Mesodermal cell (in vitro differentiated cells): ENCODE measurements around the gene ATRN.

Experiments
- H3K27ac ChIP-seq: 2 replicates; pipeline ENCODE4 v1.7.0; 2013; ENCODE audit warnings: mild to moderate bottlenecking, low read depth, low read length, moderate library complexity; ENCODE audit not compliant: severe bottlenecking
- H3K36me3 ChIP-seq: 2 replicates; pipeline ENCODE4 v1.7.1; 2013; ENCODE audit warnings: mild to moderate bottlenecking, low read length, moderate library complexity; ENCODE audit not compliant: control insufficient read depth, insufficient read depth
- H3K4me1 ChIP-seq: one replicate; pipeline ENCODE4 v1.7.1; 2013; ENCODE audit warnings: mild to moderate bottlenecking, low read length; ENCODE audit not compliant: insufficient read depth, control insufficient read depth, poor library complexity, severe bottlenecking
- H3K4me3 ChIP-seq: 2 replicates; pipeline ENCODE4 v1.7.0; 2013; ENCODE audit warnings: low read length, control low read depth, mild to moderate bottlenecking; ENCODE audit not compliant: insufficient read depth, poor library complexity, severe bottlenecking; ENCODE audit errors: extremely low read depth
- H3K9me3 ChIP-seq: 2 replicates; pipeline ENCODE4 v1.7.1; 2013; ENCODE audit warnings: mild to moderate bottlenecking, low read length, moderate library complexity; ENCODE audit not compliant: control insufficient read depth
- WGBS, 2 experiments: methylation state at CpG; one replicate each; pipeline ENCODE4 v1.1.5; 2013; ENCODE audit warnings: missing lambda C conversion rate in 2 of 2; ENCODE audit not compliant: insufficient coverage in 2 of 2; 5-methylcytosine and 5-hydroxymethylcytosine counted together

Gene ATRN

DNA sequence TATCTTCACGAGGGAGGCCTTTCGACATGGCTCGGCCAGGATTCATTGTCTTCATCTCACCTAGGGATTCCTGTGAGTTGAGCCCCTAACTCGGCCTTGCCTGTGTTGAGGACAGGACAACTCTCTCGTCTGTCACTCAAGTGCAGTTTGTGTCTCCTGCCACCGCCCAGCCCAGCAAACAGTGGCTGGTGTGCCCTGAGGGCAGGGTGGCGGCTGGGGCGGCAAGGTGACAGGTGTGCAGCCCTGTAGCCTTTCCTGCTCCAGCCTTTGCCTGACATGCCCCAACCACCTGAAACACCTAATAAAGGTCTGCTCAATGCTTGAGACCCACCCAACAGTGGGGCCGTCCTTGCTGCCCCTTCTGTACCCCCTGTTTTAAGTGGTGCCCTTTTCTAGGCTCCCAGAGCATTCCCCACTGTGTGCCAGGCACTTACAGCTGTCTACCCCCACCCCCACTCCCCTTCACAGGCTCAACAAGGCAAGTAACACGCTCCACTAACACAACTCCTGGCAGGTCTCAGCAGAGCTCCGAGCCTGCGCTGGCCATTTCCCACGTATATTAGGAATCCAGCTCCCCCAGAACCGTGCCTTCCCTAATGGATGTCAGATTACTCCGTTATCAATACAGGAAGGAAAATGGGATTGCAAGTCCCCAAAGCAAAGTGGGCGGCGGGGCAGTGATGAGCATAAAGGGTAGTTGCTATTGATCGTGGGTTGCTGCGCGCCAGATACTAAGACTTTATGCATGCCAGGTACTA lies 174.7 kb downstream of the ATRN start:
- H3K4me3 ChIP-seq, result no peak overlapping the region
- H3K4me1 ChIP-seq, result no peaks in the 10 kb centered on the region
- H3K9me3 ChIP-seq, result peaks cover under 1% of the 10 kb centered on the region
- no peak overlapping the region for H3K27ac ChIP-seq
- 91 to 98% methylated on average over 18 to 19 of the region's 20 CpGs for WGBS, 2 experiments
- H3K36me3 ChIP-seq, result peaks cover 19% of the 10 kb centered on the region

DNA sequence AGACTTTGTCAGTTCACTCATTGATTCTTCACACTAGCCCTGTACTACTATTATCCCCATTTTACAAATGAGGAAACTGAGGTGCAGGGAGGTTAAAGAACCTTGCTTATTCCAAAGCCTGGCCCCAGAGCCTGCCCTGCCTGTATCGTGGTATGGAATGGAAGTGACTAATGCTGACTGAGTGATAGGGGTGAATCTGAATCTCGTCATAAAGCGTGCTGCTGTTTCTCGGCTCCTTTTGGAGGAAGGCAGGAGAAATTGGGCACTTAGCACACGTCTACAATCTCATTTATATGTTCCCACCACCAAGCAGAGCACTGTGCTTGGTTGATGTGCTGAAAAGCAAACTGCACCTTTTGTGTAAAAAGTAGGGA lies 175.2 kb downstream of the ATRN start:
- Histone ChIP-seq H3K27ac (no peak overlapping the region), H3K4me1 (no peaks in the 10 kb centered on the region), H3K9me3 (no peaks in the 10 kb centered on the region), H3K4me3 (no peak overlapping the region), H3K36me3 (peaks cover 19% of the 10 kb centered on the region)
- 83 to 100% methylated on average over 1 to 2 of the region's 5 CpGs for WGBS, 2 experiments

GRCh38 chr20:3646651-3647050 lies 175.8 kb downstream of the ATRN start:
- Histone ChIP-seq H3K27ac (no peak overlapping the region), H3K36me3 (peaks cover 19% of the 10 kb centered on the region), H3K9me3 (no peaks in the 10 kb centered on the region), H3K4me1 (no peaks in the 10 kb centered on the region), H3K4me3 (no peak overlapping the region)
- 93 to 95% methylated on average over 9 to 11 of the region's 13 CpGs for WGBS, 2 experiments

DNA sequence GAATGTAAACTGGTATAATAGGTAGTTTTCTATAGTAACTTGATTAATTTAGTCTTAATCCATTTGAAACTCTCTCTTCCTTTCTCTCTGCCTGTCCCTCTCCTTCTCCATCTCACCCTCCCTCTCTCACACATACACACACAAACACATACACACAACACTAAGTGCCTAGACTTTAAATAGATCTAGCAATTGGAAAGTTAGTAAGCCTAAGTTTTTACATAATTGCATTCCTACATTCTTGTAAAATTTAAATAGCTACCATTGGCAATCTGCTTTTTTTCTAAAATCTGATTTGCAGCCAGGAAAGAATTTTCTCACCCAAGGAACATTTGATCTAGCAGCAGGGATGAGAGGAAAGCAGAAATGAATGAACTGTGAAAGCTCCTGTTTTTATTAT lies 176.7 kb downstream of the ATRN start:
- peaks cover 19% of the 10 kb centered on the region for H3K36me3 ChIP-seq
- H3K9me3 ChIP-seq, result no peaks in the 10 kb centered on the region
- no peak overlapping the region for H3K4me3 ChIP-seq
- no peak overlapping the region for H3K27ac ChIP-seq
- no peaks in the 10 kb centered on the region for H3K4me1 ChIP-seq

DNA sequence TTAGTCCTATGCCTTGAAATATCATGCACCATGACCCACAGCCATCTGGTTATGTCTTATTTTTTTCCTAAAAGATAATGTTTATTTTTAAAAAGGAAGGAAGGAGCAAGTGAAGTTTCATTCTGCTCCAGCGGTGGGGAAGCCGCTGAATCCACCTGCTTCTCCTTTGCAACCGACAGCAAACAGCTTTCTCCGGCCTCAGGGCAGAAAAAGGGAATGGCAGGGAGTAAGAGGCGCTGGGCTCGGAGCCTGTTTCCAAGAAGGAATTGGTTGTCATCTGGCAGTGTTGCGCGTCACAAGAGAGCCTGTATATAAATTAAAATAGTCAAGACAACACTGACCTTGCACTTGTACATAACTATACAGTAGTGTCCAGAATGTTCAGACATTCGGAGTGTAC lies 178.1 kb downstream of the ATRN start:
- WGBS, 2 experiments, result 98 to 100% methylated on average over 4 of the region's 9 CpGs
- Histone ChIP-seq H3K9me3 (no peaks in the 10 kb centered on the region), H3K4me1 (no peaks in the 10 kb centered on the region), H3K4me3 (no peak overlapping the region), H3K27ac (no peak overlapping the region), H3K36me3 (peaks cover 12% of the 10 kb centered on the region)

- WGBS, 2 experiments, result 90% methylated on average over 7 to 9 of the region's 9 CpGs
- Histone ChIP-seq H3K9me3 (peaks cover 4% of the 10 kb centered on the region), H3K4me3 (no peak overlapping the region)
These were observed 180.6 kb downstream of the ATRN start for GRCh38 chr20:3651204-3651962.

DNA sequence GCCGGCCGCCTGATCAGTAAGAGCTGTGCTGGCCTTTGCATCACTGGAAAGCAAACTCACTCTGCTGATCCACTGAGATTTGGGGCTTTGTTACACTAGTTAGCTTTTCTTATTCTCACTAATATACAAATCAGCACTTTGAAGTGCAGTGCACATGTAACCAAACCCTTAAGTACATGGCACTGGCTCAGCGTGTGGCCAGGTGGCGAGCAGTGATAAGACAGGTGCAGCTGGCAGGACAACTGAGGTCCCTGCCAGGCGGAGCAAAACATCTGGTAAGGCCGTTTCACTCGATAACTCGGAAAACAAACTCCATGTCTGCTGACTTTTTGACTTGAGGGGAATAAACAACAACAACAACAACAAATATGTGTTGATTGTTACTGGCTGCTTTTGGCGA lies 181.4 kb downstream of the ATRN start:
- Histone ChIP-seq H3K27ac (no peak overlapping the region), H3K4me3 (no peak overlapping the region), H3K9me3 (peaks cover 4% of the 10 kb centered on the region), H3K36me3 (peaks cover 10% of the 10 kb centered on the region), H3K4me1 (no peaks in the 10 kb centered on the region)
- 94 to 96% methylated on average over 4 to 7 of the region's 9 CpGs for WGBS, 2 experiments

More at GRCh38 chr20:3651204-3651962, 180.6 kb downstream of the ATRN start:
- H3K4me1 ChIP-seq, result no peaks in the 10 kb centered on the region
- peaks cover 10% of the 10 kb centered on the region for H3K36me3 ChIP-seq
- no peak overlapping the region for H3K27ac ChIP-seq

DNA sequence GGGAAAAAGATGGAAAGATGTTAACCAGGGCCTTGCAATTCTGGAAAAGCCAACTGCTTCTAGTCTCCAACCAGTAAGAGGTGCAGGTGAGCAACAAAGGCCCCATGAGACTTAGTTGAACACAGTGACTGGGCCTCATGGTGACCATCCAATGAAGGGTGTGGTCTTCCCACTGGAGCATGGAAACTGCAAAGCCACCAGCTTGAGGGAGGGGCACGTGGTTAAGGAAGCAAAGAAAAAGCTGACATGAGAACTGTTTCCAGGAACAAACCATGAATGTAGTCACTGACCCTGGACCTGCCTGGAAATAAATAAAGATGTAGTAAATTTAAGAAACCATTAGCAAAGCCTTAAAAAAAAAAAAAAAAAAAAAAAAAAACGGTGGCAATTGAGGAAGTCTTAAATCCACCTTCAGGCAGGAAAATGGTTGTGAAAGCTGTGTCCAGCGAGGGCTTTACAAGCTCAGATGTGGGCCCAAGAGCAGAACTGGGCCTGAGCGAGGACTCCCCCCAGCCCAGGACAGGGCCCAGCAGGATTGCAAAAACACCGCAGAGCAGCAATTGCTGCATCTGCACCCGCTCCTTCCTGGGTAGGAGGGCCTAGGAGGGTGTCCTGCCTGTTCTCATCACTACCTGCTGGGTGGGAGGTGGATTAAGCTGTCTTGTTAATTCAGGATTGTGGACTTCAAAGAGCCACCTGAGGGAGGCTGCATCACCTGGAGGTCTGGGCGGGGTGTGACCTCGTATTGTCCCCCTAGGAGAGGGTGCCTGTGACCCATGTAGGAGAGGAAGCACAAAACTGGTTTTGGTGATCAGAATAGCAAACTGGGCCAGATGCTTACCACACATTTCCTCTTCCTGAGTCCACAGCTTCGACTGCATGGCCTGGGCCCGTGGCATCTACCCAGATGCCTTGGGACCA lies 182.1 kb downstream of the ATRN start:
- WGBS, 2 experiments, result 94 to 98% methylated on average over 9 of the region's 10 CpGs
- Histone ChIP-seq H3K9me3 (peaks cover 4% of the 10 kb centered on the region), H3K27ac (no peak overlapping the region), H3K4me1 (no peaks in the 10 kb centered on the region), H3K4me3 (no peak overlapping the region), H3K36me3 (peaks cover 10% of the 10 kb centered on the region)

DNA sequence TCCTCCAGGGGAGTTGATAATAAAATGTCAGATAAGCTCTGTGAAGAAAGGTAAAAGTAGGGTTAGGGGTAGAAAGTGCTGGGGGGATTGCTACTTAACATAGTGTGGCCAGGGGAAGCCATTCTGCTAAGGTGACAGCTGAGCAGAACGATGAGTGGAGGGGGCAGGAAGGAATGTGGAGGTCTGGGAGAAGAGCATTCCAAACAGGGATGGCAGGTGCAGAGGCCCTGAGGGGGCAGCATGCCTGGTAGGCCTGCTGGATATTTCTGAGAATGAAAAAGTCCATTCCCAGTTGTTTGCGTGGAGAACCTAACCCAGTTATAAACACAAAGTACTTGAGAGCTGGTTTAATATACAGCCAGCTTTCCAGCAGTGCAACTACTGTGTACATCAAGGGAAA lies 183.1 kb downstream of the ATRN start:
- WGBS, 2 experiments, result 67% methylated on average over 2 of the region's 2 CpGs
- H3K4me1 ChIP-seq, result no peaks in the 10 kb centered on the region
- peaks cover 4% of the 10 kb centered on the region for H3K9me3 ChIP-seq
- no peak overlapping the region for H3K27ac ChIP-seq
- H3K36me3 ChIP-seq, result peaks cover 10% of the 10 kb centered on the region
- H3K4me3 ChIP-seq, result no peak overlapping the region

DNA sequence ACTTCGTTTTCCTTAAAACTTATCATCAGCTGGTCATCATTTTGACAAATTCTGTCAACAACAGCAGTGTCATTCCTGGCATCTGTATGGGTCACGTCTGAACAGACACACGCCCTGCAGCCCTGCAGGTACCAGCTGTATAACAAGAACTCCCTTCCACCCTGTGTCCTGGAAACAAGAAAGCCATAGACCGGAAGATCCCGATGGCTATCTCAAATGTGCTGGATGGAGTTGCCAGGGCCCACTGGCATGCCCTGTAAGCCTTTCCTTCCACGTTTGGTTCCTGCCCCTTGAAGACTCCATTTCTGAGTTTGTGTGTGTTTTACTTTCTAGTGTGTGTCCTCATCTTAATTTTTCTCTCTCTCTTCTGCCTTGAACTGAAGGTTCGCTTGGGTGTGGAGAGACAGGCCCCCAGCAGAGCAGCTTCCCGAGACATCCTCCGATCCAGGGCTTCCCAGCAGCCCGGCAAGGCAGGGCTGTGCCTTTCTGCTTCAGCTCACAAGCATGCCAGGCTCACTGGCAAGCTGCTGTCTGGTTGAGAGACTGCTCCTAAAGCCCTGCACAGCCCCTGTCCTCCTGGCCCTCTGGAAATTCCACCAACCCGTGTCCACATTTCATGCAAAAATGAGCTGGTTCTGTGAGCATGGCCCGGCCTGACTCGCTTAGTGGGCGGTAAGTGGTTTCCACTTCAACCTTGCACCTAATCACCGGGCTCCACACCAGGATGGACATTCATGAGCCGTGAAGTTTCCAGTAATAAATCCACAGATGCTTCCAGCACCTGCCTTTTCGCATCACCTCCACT lies 183.7 kb downstream of the ATRN start:
- Histone ChIP-seq H3K4me1 (no peaks in the 10 kb centered on the region), H3K27ac (no peak overlapping the region), H3K9me3 (peaks cover 4% of the 10 kb centered on the region), H3K36me3 (peaks cover 7% of the 10 kb centered on the region), H3K4me3 (no peak overlapping the region)
- WGBS, 2 experiments, result 90 to 94% methylated on average over 13 to 14 of the region's 17 CpGs
